ENCODE data around the gene RSRC1.

The RSRC1 gene

GRCh38 chr3:158249183-158249582 lies 139.3 kb downstream of the RSRC1 start:
- FAIRE-seq (no peak), DNase-seq (ENCODE audit: insufficient read length) (no peak)
- TF ChIP-seq TAF1 (IDR thresholded peaks at IDR 0.05; ENCODE audit: borderline replicate concordance, low read depth, low read length) (no peak), POLR2A (IDR thresholded peaks at IDR 0.05; ENCODE audit: low read depth, low read length) (no peak)

GRCh38 chr3:158258619-158259018 lies 148.7 kb downstream of the RSRC1 start:
- no peak for DNase-seq (ENCODE audit: insufficient read length)
- TF ChIP-seq POLR2A (IDR thresholded peaks at IDR 0.05; ENCODE audit: low read depth, low read length) (no peak), TAF1 (IDR thresholded peaks at IDR 0.05; ENCODE audit: borderline replicate concordance, low read depth, low read length) (no peak), POLR2AphosphoS5 (IDR thresholded peaks at IDR 0.05; ENCODE audit: low read depth, low read length) (no peak)
- no peak for FAIRE-seq

GRCh38 chr3:158260392-158260791 lies 150.5 kb downstream of the RSRC1 start:
- no peak for DNase-seq (ENCODE audit: insufficient read length)

GRCh38 chr3:158261371-158261991 lies 151.6 kb downstream of the RSRC1 start:
- FAIRE-seq (no peak), DNase-seq (ENCODE audit: insufficient read length) (no peak)
- TF ChIP-seq TAF1 (IDR thresholded peaks at IDR 0.05; ENCODE audit: borderline replicate concordance, low read depth, low read length), result no peak
- TF ChIP-seq POLR2AphosphoS5 (IDR thresholded peaks at IDR 0.05; ENCODE audit: low read depth, low read length), result no peak
- no peak for TF ChIP-seq POLR2A (IDR thresholded peaks at IDR 0.05; ENCODE audit: low read depth, low read length)

More at GRCh38 chr3:158260392-158260791, 150.5 kb downstream of the RSRC1 start:
- TF ChIP-seq TAF1 (IDR thresholded peaks at IDR 0.05; ENCODE audit: borderline replicate concordance, low read depth, low read length) (no peak), POLR2A (IDR thresholded peaks at IDR 0.05; ENCODE audit: low read depth, low read length) (no peak), POLR2AphosphoS5 (IDR thresholded peaks at IDR 0.05; ENCODE audit: low read depth, low read length) (no peak)
- no peak for FAIRE-seq

GRCh38 chr3:158264894-158265293 lies 155.0 kb downstream of the RSRC1 start:
- TF ChIP-seq TAF1 (IDR thresholded peaks at IDR 0.05; ENCODE audit: borderline replicate concordance, low read depth, low read length) (no peak), POLR2AphosphoS5 (IDR thresholded peaks at IDR 0.05; ENCODE audit: low read depth, low read length) (no peak), POLR2A (IDR thresholded peaks at IDR 0.05; ENCODE audit: low read depth, low read length) (no peak)
- FAIRE-seq, result no peak

GRCh38 chr3:158267015-158267414 lies 157.1 kb downstream of the RSRC1 start:
- DNase-seq (ENCODE audit: insufficient read length), result no peak
- no peak for FAIRE-seq
- TF ChIP-seq POLR2AphosphoS5 (IDR thresholded peaks at IDR 0.05; ENCODE audit: low read depth, low read length) (no peak), POLR2A (IDR thresholded peaks at IDR 0.05; ENCODE audit: low read depth, low read length) (no peak), TAF1 (IDR thresholded peaks at IDR 0.05; ENCODE audit: borderline replicate concordance, low read depth, low read length) (no peak)

More at GRCh38 chr3:158264894-158265293, 155.0 kb downstream of the RSRC1 start:
- no peak for DNase-seq (ENCODE audit: insufficient read length)

GRCh38 chr3:158269942-158270341 lies 160.1 kb downstream of the RSRC1 start:
- TF ChIP-seq POLR2AphosphoS5 (IDR thresholded peaks at IDR 0.05; ENCODE audit: low read depth, low read length), result no peak
- TF ChIP-seq POLR2A (IDR thresholded peaks at IDR 0.05; ENCODE audit: low read depth, low read length), result no peak
- no peak for TF ChIP-seq TAF1 (IDR thresholded peaks at IDR 0.05; ENCODE audit: borderline replicate concordance, low read depth, low read length)
- DNase-seq (ENCODE audit: insufficient read length) (no peak), FAIRE-seq (no peak)

- FAIRE-seq, result no peak
- DNase-seq (ENCODE audit: insufficient read length), result no peak
- TF ChIP-seq POLR2A (IDR thresholded peaks at IDR 0.05; ENCODE audit: low read depth, low read length), result no peak
Observed at GRCh38 chr3:158272081-158272480, 162.2 kb downstream of the RSRC1 start.

- no peak for FAIRE-seq
- TF ChIP-seq TAF1 (IDR thresholded peaks at IDR 0.05; ENCODE audit: borderline replicate concordance, low read depth, low read length) (no peak), POLR2AphosphoS5 (IDR thresholded peaks at IDR 0.05; ENCODE audit: low read depth, low read length) (no peak), POLR2A (IDR thresholded peaks at IDR 0.05; ENCODE audit: low read depth, low read length) (no peak)
- no peak for DNase-seq (ENCODE audit: insufficient read length)
Observed at GRCh38 chr3:158273656-158274055, 163.8 kb downstream of the RSRC1 start.

- no peak for TF ChIP-seq POLR2A (IDR thresholded peaks at IDR 0.05; ENCODE audit: low read depth, low read length)
- no peak for TF ChIP-seq POLR2AphosphoS5 (IDR thresholded peaks at IDR 0.05; ENCODE audit: low read depth, low read length)
- no peak for TF ChIP-seq TAF1 (IDR thresholded peaks at IDR 0.05; ENCODE audit: borderline replicate concordance, low read depth, low read length)
- DNase-seq (ENCODE audit: insufficient read length) (no peak), FAIRE-seq (no peak)
Observed at GRCh38 chr3:158278187-158278586, 168.3 kb downstream of the RSRC1 start.

- DNase-seq (ENCODE audit: insufficient read length) (no peak), FAIRE-seq (no peak)
- no peak for TF ChIP-seq POLR2A (IDR thresholded peaks at IDR 0.05; ENCODE audit: low read depth, low read length)
- TF ChIP-seq TAF1 (IDR thresholded peaks at IDR 0.05; ENCODE audit: borderline replicate concordance, low read depth, low read length), result no peak
- no peak for TF ChIP-seq POLR2AphosphoS5 (IDR thresholded peaks at IDR 0.05; ENCODE audit: low read depth, low read length)
Observed at GRCh38 chr3:158279609-158280008, 169.7 kb downstream of the RSRC1 start.

GRCh38 chr3:158295771-158296170 lies 185.9 kb downstream of the RSRC1 start:
- TF ChIP-seq TAF1 (IDR thresholded peaks at IDR 0.05; ENCODE audit: borderline replicate concordance, low read depth, low read length), result no peak
- TF ChIP-seq POLR2AphosphoS5 (IDR thresholded peaks at IDR 0.05; ENCODE audit: low read depth, low read length), result no peak
- TF ChIP-seq POLR2A (IDR thresholded peaks at IDR 0.05; ENCODE audit: low read depth, low read length), result no peak
- FAIRE-seq (no peak), DNase-seq (ENCODE audit: insufficient read length) (no peak)

Data from GM12892 (cell line).